HG03097 (cell line): ENCODE measurements around the gene ANKRD11.
"Not testable (repeated sequence)": the region's sequence is repeated elsewhere in the genome, so short reads cannot be mapped to it uniquely, and the experiment has no call there.

Experiments
- ATAC-seq: cut with Tn5 transposase; IDR thresholded peaks from one replicate; pipeline ENCODE4 v1.9.1; 2021; ENCODE audit not compliant: unreplicated experiment, low FRiP score

ANKRD11 gene

DNA sequence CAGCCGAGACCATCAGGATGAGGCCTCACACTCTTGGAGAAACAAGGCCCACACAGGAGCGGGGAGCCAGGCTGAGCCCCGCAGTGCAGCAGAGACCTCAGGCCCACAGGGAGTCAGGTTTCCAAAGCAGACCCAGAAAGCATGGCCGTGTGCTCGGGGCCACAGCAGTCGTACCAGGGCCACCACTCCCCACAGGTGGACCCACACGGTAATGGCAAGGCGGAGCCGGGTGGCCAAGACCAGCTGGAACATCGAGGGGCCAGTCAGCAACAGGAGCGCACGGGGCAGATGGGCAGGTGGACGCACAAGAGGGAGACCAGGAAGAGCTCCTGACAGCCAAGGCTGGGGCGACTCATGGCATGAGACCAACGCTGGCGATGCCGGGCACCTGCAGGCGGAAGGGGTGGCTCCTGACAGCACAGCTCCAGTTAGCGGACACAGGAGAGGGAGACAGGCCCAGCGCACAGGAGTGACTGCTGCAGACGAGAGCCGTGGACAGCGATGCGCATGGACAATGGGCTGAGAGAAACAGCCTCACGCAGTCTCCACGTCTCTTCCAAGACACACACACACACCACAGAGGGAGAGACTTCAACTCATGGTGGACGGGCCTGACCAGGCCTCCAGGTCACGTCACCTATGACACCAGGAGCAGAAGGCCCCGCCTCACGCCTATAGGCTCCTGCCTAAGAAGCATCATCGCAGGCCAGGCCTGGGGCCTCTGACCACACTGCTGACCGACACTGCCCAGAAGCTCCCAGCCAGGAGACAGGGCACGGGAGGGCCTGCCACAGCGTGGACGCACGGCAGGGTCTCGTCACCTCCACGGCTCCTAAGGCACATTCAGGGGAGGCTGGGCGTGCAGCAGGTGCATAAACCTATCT is 214.3 kb downstream of the ANKRD11 start:
- no peak for ATAC-seq

DNA sequence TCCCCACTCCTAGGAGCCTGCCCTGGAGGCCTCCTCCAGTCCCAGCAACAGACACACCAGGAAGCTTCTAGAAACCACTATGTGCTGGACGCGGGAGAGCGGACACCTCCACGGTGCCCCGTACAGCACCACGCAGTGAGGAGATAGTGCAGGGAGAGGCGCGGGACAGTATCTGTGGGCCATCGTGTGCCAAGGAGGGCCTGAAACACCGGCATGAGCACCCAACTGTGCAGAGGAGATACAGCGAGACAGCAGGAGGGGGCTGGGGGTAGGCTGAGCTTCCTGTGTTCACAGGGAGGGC is 215.1 kb downstream of the ANKRD11 start:
- ATAC-seq: no peak

DNA sequence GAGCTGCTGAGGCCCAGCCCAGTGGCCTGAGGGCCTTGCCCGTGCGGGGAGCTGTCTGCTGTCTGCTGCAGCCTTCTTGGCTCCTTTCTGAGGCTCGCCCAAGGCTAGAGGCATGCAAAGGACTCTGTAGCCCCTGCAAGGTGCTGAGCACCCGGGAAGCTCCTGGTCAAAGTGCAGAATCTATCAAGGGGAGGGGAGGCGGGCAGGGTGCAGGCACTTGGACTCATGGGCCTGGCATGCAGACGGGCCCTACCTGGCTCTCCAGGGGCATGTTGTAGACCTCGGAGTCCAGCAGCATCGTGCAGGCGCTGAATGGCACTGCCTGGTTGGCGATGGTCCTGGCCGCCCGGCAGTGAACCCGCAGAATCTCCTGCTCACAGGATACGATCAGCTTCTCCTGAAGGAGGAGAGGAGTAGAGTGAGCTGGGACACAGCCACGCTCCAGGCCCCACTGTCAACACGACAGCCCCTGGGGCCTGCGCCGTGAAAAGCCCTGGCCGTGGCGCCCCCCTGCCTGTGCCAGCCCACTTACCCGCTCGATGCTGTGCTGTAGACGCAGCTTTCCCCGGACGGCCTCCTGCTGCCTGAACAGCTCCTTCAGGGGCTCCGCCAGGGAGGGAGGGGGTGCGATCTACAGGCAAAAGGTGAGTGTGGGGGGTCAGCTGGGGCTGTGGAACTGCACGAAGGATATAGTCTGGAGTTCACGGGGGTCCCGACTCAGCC is 215.6 kb downstream of the ANKRD11 start:
- no peak for ATAC-seq

- no peak for ATAC-seq
These were observed 216.5 kb downstream of the ANKRD11 start for GRCh38 chr16:89273741-89274472.

GRCh38 chr16:89272631-89273030 is 217.7 kb downstream of the ANKRD11 start:
- ATAC-seq: no peak

GRCh38 chr16:89270666-89271345 is 219.6 kb downstream of the ANKRD11 start:
- no peak for ATAC-seq

DNA sequence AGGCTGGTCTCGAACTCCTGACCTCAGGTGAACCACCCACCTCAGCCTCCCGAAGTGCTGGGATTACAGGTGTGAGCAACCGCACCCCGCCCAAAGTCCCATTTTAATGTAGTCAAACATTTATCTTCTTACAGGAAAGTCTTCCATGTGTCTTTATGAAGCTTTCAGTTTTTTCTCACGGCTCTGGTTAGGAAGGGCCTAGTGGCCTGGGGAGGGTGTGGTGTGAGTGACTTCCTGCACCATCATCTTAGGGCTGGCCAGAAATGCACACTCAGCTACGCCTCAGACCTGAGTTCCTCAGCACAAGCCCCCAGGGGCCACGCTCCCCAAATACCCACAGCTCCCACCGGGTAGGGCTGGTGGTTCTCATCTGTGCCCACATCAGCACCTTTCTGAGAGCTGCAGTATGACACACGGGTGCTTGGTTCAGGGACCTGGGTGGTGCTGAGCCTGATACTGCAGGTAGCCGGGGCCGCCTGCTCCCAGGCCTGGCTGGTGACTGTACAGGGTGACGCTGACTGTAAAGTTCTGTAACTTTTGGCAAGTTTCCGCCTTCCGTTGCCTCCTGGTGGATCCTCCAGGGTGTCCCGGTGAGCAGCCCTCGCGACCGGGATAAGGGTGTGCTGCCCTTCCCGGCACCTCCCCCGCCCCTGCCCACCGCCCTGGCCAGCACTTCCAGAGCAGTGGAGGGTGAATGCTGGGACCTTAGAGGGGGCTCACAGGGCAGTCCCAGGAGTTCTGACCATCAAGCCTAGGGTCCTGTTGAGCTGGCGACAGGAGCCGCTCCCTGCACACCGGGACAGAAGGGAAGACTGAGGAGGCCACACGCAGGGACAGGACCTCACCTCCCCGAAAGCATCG is 220.3 kb downstream of the ANKRD11 start:
- ATAC-seq: no peak

- no peak for ATAC-seq
These were observed 221.2 kb downstream of the ANKRD11 start for GRCh38 chr16:89268987-89269735.

GRCh38 chr16:89268585-89268984 is 221.8 kb downstream of the ANKRD11 start:
- no peak for ATAC-seq

GRCh38 chr16:89267746-89268145 is 222.6 kb downstream of the ANKRD11 start:
- not testable (repeated sequence) for ATAC-seq

DNA sequence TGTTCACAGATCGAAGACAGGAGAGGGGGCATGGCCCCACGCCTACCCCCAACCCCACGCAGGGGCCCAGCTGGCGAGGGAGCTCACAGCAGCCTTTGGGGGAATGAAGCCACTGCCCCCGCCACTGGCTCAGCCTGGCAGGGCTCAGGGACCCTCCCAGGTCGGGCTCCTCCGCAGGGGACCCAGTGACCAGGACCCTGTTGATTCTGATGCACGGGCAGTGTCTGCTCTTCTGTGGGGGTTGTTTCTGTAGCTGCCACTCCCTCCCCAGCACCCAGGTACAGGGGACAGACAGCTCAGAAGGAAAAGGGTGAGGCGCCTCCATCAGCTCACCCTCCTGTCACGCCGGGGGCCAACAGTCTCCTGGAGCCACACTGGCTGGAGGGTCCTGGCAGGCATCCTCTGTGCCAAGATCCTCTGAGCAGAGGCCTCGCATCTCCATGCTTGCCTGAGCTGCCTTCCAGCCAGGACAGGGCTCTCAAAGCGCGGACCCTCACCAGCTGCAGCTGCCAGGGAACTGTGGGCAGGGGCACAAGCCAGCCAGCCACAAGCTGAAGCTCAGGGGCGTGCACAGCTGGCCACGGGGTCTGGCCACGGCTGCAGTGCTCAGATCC is 223.7 kb downstream of the ANKRD11 start:
- no peak for ATAC-seq

- ATAC-seq: no peak
These were observed 224.7 kb downstream of the ANKRD11 start for GRCh38 chr16:89265647-89266046.

GRCh38 chr16:89264800-89265550 is 225.4 kb downstream of the ANKRD11 start:
- ATAC-seq: no peak

GRCh38 chr16:89261691-89262563 is 228.4 kb downstream of the ANKRD11 start:
- ATAC-seq: no peak

DNA sequence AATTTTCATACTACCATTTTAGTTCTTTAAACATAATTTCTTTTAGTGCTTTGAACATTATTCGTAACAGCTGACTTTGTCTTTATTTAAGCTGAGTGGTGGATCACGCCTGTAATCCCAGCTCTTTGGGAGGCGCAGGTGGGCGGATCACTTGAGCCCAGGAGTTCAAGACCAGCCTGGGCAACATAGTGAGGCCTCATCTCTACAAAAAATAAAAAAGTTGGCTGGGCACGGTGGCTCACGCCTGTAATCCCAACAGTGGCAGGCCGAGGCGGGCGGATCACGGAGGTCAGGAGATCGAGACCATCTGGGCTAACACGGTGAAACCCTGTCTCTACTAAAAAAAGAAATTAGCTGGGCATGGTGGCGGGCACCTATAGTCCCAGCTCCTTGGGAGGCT is 230.5 kb downstream of the ANKRD11 start:
- ATAC-seq: not testable (repeated sequence)

DNA sequence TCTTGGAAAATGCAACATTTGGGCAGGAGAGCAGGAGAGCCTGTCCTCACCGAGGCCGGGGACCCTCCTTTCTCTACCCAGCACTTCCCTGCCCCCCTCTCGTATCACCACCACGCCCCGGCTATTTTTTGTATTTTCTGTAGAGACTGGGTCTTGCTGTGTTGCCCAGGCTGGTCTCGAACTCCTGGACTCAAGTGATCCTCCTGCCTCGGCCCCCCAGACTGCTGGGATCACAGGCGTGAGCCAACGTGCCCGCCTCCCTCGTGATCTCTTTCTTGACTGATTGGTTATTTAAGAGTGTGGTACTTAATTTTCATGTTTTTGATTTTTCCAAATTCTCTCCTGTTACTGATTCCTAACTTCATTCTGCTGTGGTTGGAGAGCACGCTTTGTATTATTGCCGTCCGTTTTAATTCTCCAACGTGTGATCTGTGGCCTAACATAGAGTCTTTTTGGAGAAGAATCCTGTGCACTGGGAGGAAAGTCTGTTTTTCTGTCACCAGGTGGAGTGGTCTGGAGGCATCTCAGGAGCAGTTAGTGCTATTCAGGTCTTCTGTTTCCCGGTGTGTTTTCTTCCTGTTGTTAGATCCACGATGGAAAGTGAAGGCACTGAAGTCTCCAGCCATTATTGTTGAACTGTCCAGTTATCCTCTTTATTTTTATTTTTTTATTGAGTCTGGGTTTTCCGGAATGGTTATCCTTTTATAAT is 232.4 kb downstream of the ANKRD11 start:
- no peak for ATAC-seq
